GM12865 (cell line): ENCODE data around the gene SIDT2.

Source experiments
- DNase-seq: peaks from one replicate; pipeline ENCODE4 v3.0.0; 2010; ENCODE audit warnings: low read depth
- H3K4me3 ChIP-seq: 2 replicates; pipeline ENCODE4 v1.5.1; 2011; ENCODE audit warnings: mild to moderate bottlenecking, low read depth, low read length, control low read depth
- TF ChIP-seq, protein P1 (sequence below): IDR thresholded peaks from 2 replicates; pipeline ENCODE4 v1.5.1; 2011; ENCODE audit warnings: low read length, control low read depth, low read depth, inconsistent platforms; ENCODE audit not compliant: insufficient read depth; ENCODE audit errors: missing control alignments

Gene SIDT2

DNA sequence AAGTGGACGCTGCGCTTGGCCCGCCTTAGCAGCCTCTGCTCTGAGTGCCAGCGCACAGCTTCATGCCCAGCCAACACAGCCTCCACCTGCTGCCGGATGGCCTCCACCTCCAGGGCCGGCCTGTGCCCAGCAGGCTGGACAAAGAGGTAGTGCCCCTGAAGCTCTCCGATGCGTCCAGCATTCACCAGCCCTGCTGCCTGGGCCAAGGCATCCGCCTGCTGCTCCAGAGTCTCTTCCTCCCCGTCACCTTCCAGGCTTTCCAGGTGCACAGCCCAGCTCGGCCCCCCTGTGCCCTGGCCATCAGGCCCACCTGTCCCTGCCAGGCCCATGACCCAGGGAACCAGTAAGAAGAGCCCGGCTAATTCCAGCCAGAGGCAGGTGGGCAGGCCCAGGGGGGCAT, 50.9 kb downstream of the SIDT2 start:
- DNase-seq = no peak
- H3K4me3 ChIP-seq = no peak overlapping the region
- TF ChIP-seq, protein P1, sequence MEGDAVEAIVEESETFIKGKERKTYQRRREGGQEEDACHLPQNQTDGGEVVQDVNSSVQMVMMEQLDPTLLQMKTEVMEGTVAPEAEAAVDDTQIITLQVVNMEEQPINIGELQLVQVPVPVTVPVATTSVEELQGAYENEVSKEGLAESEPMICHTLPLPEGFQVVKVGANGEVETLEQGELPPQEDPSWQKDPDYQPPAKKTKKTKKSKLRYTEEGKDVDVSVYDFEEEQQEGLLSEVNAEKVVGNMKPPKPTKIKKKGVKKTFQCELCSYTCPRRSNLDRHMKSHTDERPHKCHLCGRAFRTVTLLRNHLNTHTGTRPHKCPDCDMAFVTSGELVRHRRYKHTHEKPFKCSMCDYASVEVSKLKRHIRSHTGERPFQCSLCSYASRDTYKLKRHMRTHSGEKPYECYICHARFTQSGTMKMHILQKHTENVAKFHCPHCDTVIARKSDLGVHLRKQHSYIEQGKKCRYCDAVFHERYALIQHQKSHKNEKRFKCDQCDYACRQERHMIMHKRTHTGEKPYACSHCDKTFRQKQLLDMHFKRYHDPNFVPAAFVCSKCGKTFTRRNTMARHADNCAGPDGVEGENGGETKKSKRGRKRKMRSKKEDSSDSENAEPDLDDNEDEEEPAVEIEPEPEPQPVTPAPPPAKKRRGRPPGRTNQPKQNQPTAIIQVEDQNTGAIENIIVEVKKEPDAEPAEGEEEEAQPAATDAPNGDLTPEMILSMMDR = no peak

DNA sequence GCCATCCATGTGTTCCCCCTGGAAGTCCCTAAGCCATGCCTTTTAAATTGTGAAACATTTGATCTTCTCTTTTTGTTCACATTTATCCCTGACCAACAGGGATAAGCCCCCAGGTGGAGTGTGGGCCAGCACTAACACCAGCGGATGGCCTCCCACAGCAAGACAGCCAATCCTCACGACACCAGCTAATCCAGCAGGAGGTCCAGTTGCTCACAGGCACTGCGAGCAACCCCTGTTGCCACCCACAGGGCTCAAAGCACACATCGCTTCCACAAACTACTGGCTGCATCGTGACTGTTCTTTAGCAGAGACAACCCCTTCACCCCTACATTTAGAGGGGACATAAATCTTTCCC, 51.4 kb downstream of the SIDT2 start:
- no peak overlapping the region; the same call in 1 of the 2 replicates for H3K4me3 ChIP-seq

DNA sequence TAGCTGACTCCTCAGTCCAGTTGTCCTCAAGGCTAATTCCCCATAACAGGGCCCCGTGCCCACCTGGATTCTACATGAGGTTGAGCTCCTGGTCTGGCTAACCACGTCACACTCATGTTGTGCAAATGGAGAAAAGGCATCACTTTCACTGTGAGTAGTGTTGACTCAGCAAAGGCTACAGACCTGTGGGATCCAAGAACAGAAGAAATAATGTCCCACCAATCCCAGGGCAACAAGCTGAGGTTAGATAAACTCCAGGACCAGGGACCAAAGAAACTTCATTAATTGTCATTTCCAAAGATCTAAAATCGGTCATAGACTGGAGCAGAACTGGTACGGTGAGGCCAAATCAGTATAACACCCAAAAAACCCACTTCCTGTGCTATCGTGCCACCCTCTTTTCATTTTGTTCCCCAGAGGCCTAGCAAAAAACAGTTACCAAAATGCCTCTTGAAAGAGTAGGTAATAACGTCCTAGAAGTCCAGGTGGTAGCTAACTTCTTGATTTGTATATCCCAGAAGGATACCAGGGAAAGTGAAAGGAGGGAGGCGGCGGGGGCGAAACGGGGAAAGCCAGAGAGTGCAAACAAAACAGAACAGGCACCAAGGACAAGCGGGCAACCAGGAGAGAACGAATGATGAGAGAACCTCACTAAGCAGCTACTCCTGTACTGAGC, 51.9 kb downstream of the SIDT2 start:
- DNase-seq = peak; percentile 64
- TF ChIP-seq, protein P1 = no peak
- peak overlapping the region; percentile 83 for H3K4me3 ChIP-seq

More for the DNA sequence above, 51.4 kb downstream of the SIDT2 start:
- TF ChIP-seq, protein P1 = no peak
- no peak for DNase-seq

DNA sequence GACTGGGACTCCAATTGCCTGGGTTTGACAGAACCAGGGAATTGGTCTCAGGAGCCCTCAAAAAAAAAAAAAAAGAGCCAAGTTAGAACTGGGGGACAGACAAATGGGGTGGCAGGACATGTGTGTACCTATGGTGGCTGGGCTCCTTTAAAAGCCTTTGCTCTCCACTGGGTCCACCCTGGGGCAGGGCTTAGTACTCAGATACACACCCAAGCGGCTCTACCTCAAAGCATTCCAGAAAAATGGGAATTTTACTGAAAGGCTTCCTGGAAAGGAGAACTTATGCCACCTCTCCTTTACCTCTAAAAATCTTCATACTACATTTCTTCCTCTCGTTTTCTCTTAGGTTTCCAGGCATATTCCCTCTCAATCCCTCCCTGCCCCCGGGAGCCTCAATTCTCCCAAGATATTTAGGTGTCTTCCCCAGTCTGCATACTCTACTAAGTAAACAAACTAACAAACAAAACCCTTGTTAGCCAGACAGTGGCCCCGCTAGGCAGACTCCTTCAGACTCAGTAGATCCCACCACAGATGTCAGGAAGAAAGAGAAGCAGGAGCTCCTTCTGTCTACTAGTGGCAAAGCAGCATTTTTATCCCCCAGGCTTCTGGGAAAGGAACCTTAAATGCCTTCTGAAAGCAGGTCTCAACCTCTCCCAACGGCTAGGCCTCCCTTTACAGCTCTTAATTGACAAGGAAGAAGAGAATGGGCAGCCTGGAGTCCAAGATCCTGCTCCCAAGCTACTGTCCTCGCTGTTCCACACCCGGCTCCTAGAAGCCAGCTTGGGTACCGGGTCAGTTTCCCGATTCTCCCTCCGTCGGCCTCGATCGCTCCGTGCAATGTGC, 52.7 kb downstream of the SIDT2 start:
- no peak for DNase-seq
- H3K4me3 ChIP-seq = peak overlapping the region; percentile 83
- TF ChIP-seq, protein P1 = no peak

DNA sequence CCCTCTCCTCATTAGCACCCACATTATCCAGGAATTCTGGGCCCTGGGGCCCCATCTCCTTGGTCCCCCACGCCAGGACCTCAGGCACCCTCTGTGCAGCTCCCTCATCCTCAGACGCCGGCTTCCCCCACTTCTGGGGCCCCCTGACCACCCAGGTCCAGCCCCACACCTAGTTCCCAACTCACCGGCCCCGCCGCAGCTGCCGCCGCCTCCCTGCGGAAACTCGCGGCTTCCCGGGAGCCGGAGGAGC, 53.2 kb downstream of the SIDT2 start, which contains the start of gene PCSK7:
Gene PCSK7 (minus strand): TSS at position 232 of the 250 bp plus-strand sequence. CDS start 2,229 bp downstream, outside the sequence.
- TF ChIP-seq, protein P1 = no peak
- H3K4me3 ChIP-seq = peak within 1 kb of the TSS; percentile 96
- DNase-seq = no peak

DNA sequence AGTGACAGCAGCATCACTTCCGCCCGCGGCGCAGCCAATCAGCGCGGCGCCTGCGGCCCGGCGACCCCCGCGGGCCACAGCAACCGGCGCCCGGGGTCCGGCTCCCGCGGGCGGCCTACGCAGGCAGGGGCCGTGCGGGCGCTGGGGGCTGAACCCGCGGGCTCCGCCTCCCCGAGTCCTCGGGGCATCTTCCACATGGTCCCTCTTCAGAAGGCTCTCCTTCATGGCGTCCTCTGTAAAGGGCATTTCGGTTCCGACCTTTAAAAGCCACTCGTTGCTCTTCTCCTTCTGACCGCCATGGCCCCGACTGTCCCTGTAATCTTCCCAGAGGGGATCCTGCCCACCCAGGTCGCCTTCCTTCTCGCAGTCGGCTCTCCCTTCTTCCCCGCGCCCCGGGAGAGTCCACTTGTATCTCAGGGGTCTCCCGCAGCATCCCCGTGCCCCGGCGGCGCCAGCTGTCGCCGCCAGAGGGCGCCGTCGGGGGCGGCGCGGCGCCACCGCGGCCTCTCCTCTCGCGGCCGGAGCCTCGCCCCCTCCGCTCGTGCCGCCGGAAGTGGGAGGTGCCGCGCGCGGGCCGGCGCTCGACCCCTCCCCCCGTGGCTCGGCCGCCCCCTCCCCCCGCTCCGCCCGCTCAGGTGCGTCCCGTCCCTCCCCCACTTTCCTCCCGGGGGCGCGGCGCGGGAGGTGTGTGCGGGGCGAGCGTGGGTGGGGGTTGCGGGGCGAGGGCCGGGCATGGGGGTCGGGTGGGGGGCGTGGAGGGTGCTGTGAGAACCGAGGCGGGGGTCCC, 53.7 kb downstream of the SIDT2 start, which contains the start of gene RNF214:
Gene RNF214 (plus strand): TSS at position 580 of the 787 bp plus-strand sequence. CDS start 1,602 bp downstream, outside the sequence.
- peak within 1 kb of the TSS; percentile 96 for H3K4me3 ChIP-seq
- TF ChIP-seq, protein P1 = peak; percentile 82
- peak; percentile 90 for DNase-seq
